Keratinocyte (primary cell): ENCODE results near the gene SPRYD3. TPM values are rescaled to one million over a fixed set of nuclear protein-coding genes. Genes with fewer than 3 reads are reported as not detected.

Experiments
- DNase-seq: peaks from one replicate; pipeline ENCODE4 v3.0.0-alpha.2; 2011; ENCODE audit warnings: low read depth, missing footprints, low spot score
- FAIRE-seq: peaks from 2 replicates; lab custom pipeline; 2011; peaks lifted over from hg19 to GRCh38; lab: Jason Lieb, UNC
- H2AFZ ChIP-seq: 2 replicates; pipeline ENCODE4 v1.6.0; 2012; ENCODE audit warnings: low read length, control low read depth, inconsistent platforms; ENCODE audit not compliant: control insufficient read depth
- H3K27ac ChIP-seq: 2 replicates; pipeline ENCODE4 v1.5.1; 2011; ENCODE audit warnings: low read length; ENCODE audit not compliant: control insufficient read depth, insufficient read depth
- H3K27me3 ChIP-seq: 3 replicates; pipeline ENCODE4 v1.6.0; 2011; ENCODE audit warnings: low read length; ENCODE audit not compliant: control insufficient read depth, insufficient read depth; ENCODE audit errors: extremely low read depth
- H3K36me3 ChIP-seq, 2 experiments: 2 replicates in 1 of 2; 3 replicates in 1 of 2; pipeline ENCODE4 v1.5.1; 2011; ENCODE audit warnings: low read length in 2 of 2, mild to moderate bottlenecking in 1 of 2; ENCODE audit not compliant: control insufficient read depth in 2 of 2, insufficient read depth in 2 of 2; ENCODE audit errors: extremely low read depth in 1 of 2
- H3K4me1 ChIP-seq: 3 replicates; pipeline ENCODE4 v1.5.1; 2011; ENCODE audit warnings: low read length; ENCODE audit not compliant: control insufficient read depth, insufficient read depth; ENCODE audit errors: extremely low read depth
- H3K4me2 ChIP-seq: 3 replicates; pipeline ENCODE4 v1.6.0; 2011; ENCODE audit warnings: low read depth, low read length; ENCODE audit not compliant: control insufficient read depth, insufficient read depth; ENCODE audit errors: extremely low read depth
- H3K4me3 ChIP-seq, 3 experiments: fragments of 200-600 bp in 1 of 3; sonication (generic) in 1 of 3; 2 replicates in 2 of 3; 3 replicates in 1 of 3; pipeline ENCODE4 v1.5.1; 2011 to 2016; ENCODE audit warnings: low read length in 3 of 3, mild to moderate bottlenecking in 3 of 3, control low read depth in 2 of 3, inconsistent platforms in 1 of 3, low read depth in 1 of 3, mixed read lengths in 1 of 3, mixed run types in 1 of 3, moderate library complexity in 1 of 3; ENCODE audit not compliant: control insufficient read depth in 2 of 3, insufficient read depth in 2 of 3; ENCODE audit errors: extremely low read depth in 1 of 3
- H3K79me2 ChIP-seq: 2 replicates; pipeline ENCODE4 v1.6.0; 2012; ENCODE audit warnings: low read length; ENCODE audit not compliant: control insufficient read depth, insufficient read depth
- H3K9ac ChIP-seq: 3 replicates; pipeline ENCODE4 v1.6.0; 2011; ENCODE audit warnings: low read length; ENCODE audit not compliant: control insufficient read depth, insufficient read depth; ENCODE audit errors: extremely low read depth
- H3K9me1 ChIP-seq: 3 replicates; pipeline ENCODE4 v1.6.0; 2011; ENCODE audit warnings: low read length; ENCODE audit not compliant: control insufficient read depth, insufficient read depth; ENCODE audit errors: extremely low read depth
- H3K9me3 ChIP-seq: 2 replicates; pipeline ENCODE4 v1.5.1; 2012; ENCODE audit warnings: low read depth, low read length; ENCODE audit not compliant: control insufficient read depth
- H4K20me1 ChIP-seq: 3 replicates; pipeline ENCODE4 v1.6.0; 2011; ENCODE audit warnings: low read length; ENCODE audit not compliant: control insufficient read depth, insufficient read depth; ENCODE audit errors: extremely low read depth
- EZH2 ChIP-seq: IDR thresholded peaks from one replicate; pipeline ENCODE4 v1.6.1; 2012; ENCODE audit warnings: inconsistent platforms, mild to moderate bottlenecking, low read length, moderate library complexity
- dilution Hi-C: fragments of 300-500 bp; cut with MboI; formaldehyde crosslinking; loops from one replicate; pipeline ENCODE4 v1.7.0; 2020; ENCODE audit warnings: low sequenced_read_pairs; ENCODE audit not compliant: extremely low pct_ligation_motif_present
- polyA plus RNA-seq, 5 experiments: library from polyadenylated mRNA; depleted of rRNA in 3 of 5; stranded (reverse) in 3 of 5; stranded (forward) in 1 of 5; unstranded in 1 of 5; fragments of >200 nt; gene quantifications; 1 replicate in 1 of 5; 2 replicates in 3 of 5; 3 replicates in 1 of 5; pipeline versions ENCODE4 v1.2.1 to v1.2.3, GENCODE V29; 2011 to 2012; ENCODE audit warnings: missing spikeins in 2 of 5, low read depth in 1 of 5, low replicate concordance in 1 of 5
- TF ChIP-seq, protein P1 (sequence below), 3 experiments: IDR thresholded peaks in 1 of 3; conservative IDR thresholded peaks in 1 of 3; optimal IDR thresholded peaks in 1 of 3; 2 replicates in 2 of 3; 3 replicates in 1 of 3; pipeline versions ENCODE3 to v1.5.1; 2011; ENCODE audit warnings: low read length in 3 of 3, mild to moderate bottlenecking in 3 of 3, moderate library complexity in 2 of 3, control low read depth in 1 of 3, inconsistent platforms in 1 of 3; ENCODE audit not compliant: insufficient read depth in 2 of 3; ENCODE audit errors: extremely low read depth in 1 of 3

SPRYD3 gene
- polyA plus RNA-seq, 1 donor (not counting 4 experiments of a cell fraction or from before 2014, with no cell fraction given), result 27.5 TPM

DNA sequence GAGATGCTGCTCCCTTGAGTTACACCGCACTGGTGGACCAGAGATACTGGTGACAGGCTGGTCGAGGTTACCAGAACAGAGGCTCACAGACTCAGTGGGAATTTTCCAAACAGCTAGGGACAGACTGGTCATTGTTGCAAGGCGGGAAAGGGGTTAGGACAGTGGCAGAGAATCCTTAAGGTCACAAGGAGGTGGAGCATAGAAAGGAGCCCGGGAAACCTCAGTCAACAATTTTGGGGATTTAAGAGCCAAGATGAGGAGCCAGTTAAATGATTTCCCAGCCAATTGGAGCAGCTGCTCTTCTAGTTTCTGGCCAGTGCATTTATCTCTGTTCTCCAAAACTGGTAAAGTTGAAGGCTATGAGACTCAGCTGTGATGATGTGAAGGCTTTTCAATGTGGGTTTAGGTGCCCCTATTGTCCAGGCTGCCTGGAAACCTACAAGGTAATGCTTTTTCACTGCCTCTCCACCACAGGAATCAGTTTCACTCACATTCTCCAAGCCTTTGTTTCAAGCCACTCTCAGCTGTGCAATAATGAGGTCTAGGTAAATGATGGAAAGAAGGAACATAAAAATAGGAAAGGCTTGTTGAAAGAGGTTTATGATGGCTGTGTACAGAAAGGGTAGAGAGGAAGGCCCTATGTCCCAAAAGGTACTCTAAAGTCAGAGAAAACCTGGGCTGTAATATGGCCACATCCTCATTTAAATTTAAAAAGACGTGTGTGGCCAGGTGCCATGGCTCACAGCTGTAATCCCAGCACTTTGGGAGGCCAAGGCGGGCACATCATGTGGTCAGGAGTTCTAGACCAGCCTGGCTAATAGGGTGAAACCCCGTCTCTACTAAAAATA is 36.4 kb downstream of the SPRYD3 start:
- Histone ChIP-seq H3K27me3 (no peaks in the 10 kb centered on the region), H4K20me1 (peaks cover 6% of the 10 kb centered on the region), H3K4me1 (peaks cover 16% of the 10 kb centered on the region), H3K9ac (no peak overlapping the region), H3K27ac (no peak overlapping the region), H2AFZ (no peak overlapping the region), H3K79me2 (no peaks in the 10 kb centered on the region), H3K4me2 (no peak overlapping the region), H3K9me3 (no peaks in the 10 kb centered on the region), H3K4me3 (no peak overlapping the region), H3K9me1 (peaks cover 2% of the 10 kb centered on the region), H3K36me3 (peaks cover 11 to 15% of the 10 kb centered on the region in 2 experiments)
- TF ChIP-seq, protein P1, sequence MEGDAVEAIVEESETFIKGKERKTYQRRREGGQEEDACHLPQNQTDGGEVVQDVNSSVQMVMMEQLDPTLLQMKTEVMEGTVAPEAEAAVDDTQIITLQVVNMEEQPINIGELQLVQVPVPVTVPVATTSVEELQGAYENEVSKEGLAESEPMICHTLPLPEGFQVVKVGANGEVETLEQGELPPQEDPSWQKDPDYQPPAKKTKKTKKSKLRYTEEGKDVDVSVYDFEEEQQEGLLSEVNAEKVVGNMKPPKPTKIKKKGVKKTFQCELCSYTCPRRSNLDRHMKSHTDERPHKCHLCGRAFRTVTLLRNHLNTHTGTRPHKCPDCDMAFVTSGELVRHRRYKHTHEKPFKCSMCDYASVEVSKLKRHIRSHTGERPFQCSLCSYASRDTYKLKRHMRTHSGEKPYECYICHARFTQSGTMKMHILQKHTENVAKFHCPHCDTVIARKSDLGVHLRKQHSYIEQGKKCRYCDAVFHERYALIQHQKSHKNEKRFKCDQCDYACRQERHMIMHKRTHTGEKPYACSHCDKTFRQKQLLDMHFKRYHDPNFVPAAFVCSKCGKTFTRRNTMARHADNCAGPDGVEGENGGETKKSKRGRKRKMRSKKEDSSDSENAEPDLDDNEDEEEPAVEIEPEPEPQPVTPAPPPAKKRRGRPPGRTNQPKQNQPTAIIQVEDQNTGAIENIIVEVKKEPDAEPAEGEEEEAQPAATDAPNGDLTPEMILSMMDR (optimal IDR thresholded peaks at IDR 0.05 in 1 of 3, IDR thresholded peaks at IDR 0.05 in 1 of 3, conservative IDR thresholded peaks at IDR 0.05 in 1 of 3; ENCODE audit: extremely low read depth in 1 of 3, insufficient read depth in 2 of 3, low read length in 3 of 3), result no peak
- TF ChIP-seq EZH2, result no peak
- dilution Hi-C loops, result no loop called here
- FAIRE-seq (no peak), DNase-seq (no peak)

DNA sequence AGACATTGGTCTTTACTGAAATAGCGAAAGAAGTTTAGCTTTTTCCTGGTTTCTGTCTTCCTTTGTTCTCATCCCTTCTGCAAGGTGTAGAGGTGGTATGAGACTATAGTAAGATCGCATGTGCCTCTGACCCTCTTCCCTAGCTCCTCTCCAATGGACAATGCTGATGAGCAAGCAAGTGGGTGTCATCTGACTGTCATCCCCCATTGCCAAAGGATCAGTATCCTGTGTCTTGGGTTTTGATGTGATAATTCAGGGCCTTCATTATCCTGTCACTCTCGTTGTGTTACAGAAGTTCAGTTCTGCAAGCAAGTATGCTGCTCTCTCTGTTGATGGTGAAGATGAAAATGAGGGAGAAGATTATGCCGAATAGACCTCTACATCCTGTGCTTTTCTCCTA is 39.3 kb downstream of the SPRYD3 start:
- no peak for FAIRE-seq
- no peak for DNase-seq
- TF ChIP-seq EZH2, result no peak
- TF ChIP-seq, protein P1 (optimal IDR thresholded peaks at IDR 0.05 in 1 of 3, IDR thresholded peaks at IDR 0.05 in 1 of 3, conservative IDR thresholded peaks at IDR 0.05 in 1 of 3; ENCODE audit: extremely low read depth in 1 of 3, insufficient read depth in 2 of 3, low read length in 3 of 3), result no peak
- no peak overlapping the region for H3K27ac ChIP-seq
- no peaks in the 10 kb centered on the region for H3K4me1 ChIP-seq
- H3K9me1 ChIP-seq, result peaks cover 2% of the 10 kb centered on the region
- H4K20me1 ChIP-seq, result peaks cover 9% of the 10 kb centered on the region
- no peaks in the 10 kb centered on the region for H3K27me3 ChIP-seq
- H3K9me3 ChIP-seq, result no peaks in the 10 kb centered on the region
- H3K9ac ChIP-seq, result no peak overlapping the region
- dilution Hi-C loops, result no loop called here
- no peak overlapping the region for H2AFZ ChIP-seq
- H3K79me2 ChIP-seq, result no peaks in the 10 kb centered on the region
- no peak overlapping the region for H3K4me3 ChIP-seq
- H3K4me2 ChIP-seq, result no peak overlapping the region
- peaks cover 28 to 34% of the 10 kb centered on the region in 2 experiments for H3K36me3 ChIP-seq
